A673 (cell line): ENCODE measurements around the gene TIMM10B. TPM values are rescaled to one million over a fixed set of nuclear protein-coding genes. Genes with fewer than 3 reads are reported as not detected.

Experiments used
- BruUV-seq: library from RNA; stranded (reverse); fragments of 400-500 nt; replicated peaks from 2 replicates; lab custom pipeline; 2021; lab: Mats Ljungman, UMichigan
- CTCF ChIA-PET: fragments of 300-600 bp; sonication (Branson Sonifier 250); formaldehyde crosslinking; loops from one replicate; lab custom pipeline; 2022; ENCODE audit warnings: antibody characterized with exemption; lab: Charles Lee
- POLR2A ChIA-PET: fragments of 300-600 bp; sonication (Branson Sonifier 250); formaldehyde crosslinking; loops from one replicate; lab custom pipeline; 2022; ENCODE audit warnings: antibody characterized with exemption; ENCODE audit not compliant: low non-redundant PET; lab: Charles Lee
- DNase-seq: peaks from one replicate; pipeline ENCODE4 v3.0.0-alpha.2; 2015; ENCODE audit warnings: low spot score
- H3K27ac ChIP-seq: fragments of 200-600 bp; sonication (generic); 2 replicates; pipeline ENCODE4 v1.5.1; 2016; ENCODE audit warnings: mixed run types, low read depth, mild to moderate bottlenecking, mixed read lengths, antibody characterized with exemption, low read length; ENCODE audit not compliant: poor library complexity, severe bottlenecking
- H3K27me3 ChIP-seq: fragments of 200-600 bp; sonication (generic); replicated peaks from 2 replicates; pipeline ENCODE4 v1.6.1; 2017; ENCODE audit warnings: mixed run types, low read depth, mild to moderate bottlenecking, mixed read lengths, antibody characterized with exemption, low read length; ENCODE audit not compliant: insufficient read depth, poor library complexity
- H3K36me3 ChIP-seq: fragments of 200-600 bp; sonication (generic); 2 replicates; pipeline ENCODE4 v1.6.1; 2016; ENCODE audit warnings: mixed run types, mild to moderate bottlenecking, mixed read lengths, antibody characterized with exemption, low read length; ENCODE audit not compliant: insufficient read depth, poor library complexity, severe bottlenecking
- H3K4me1 ChIP-seq: fragments of 200-600 bp; sonication (generic); 2 replicates; pipeline ENCODE4 v1.6.1; 2017; ENCODE audit warnings: mixed run types, mild to moderate bottlenecking, mixed read lengths, antibody characterized with exemption, low read length; ENCODE audit not compliant: insufficient read depth, poor library complexity, severe bottlenecking
- H3K4me3 ChIP-seq: fragments of 200-600 bp; sonication (generic); 2 replicates; pipeline ENCODE4 v1.5.1; 2016; ENCODE audit warnings: low read depth, mixed run types, mild to moderate bottlenecking, mixed read lengths, low read length; ENCODE audit not compliant: poor library complexity, severe bottlenecking
- H3K9me3 ChIP-seq: fragments of 200-600 bp; sonication (generic); 2 replicates; pipeline ENCODE4 v1.6.1; 2016; ENCODE audit warnings: mixed run types, low read depth, mild to moderate bottlenecking, mixed read lengths, antibody characterized with exemption, low read length; ENCODE audit not compliant: poor library complexity, severe bottlenecking
- EZH2 ChIP-seq: fragments of 200-600 bp; sonication (generic); IDR thresholded peaks from 2 replicates; pipeline ENCODE4 v1.6.1; 2017; ENCODE audit warnings: borderline replicate concordance, low read depth, mild to moderate bottlenecking, mixed read lengths, antibody characterized with exemption, low read length; ENCODE audit not compliant: poor library complexity, severe bottlenecking
- intact Hi-C: fragments of 100-400 bp; cut with micrococcal nuclease; formaldehyde crosslinking; loops from one replicate; pipeline ENCODE4 v1.10.0; 2022; ENCODE audit not compliant: unreplicated experiment
- total RNA-seq: library from RNA; stranded (reverse); gene quantifications from 2 replicates; pipeline ENCODE4 v1.2.3, GENCODE V29; 2021
- TF ChIP-seq, protein P1 (sequence below): fragments of 300-800, 200-600 bp; sonication (generic); conservative IDR thresholded peaks from 2 replicates; pipeline ENCODE4 v1.5.1; 2017; ENCODE audit warnings: low read depth, mild to moderate bottlenecking, antibody characterized with exemption, low read length, moderate library complexity, mixed read lengths

TIMM10B gene
- total RNA-seq, 1 experiment from 2014 or later, result 40.3 TPM

DNA sequence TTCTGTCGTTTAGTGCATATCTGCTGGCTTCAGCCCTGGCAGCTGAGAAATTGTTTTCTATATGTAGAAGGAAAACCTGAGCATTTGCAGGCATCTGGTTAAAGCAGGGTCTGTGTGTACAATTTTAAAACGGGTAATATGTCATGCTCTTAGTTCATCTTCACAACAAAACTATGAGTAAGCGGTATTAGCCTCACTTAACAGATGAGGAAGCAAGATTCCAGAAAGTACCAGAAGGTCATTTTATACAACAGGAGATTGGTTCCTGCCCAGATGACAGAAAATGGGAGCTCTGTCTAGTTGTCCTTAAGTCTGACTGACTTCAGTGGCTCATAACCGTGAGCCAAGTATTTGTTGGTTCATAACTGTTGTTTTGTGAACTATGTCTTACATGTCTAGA lies 1.1 kb downstream of the TIMM10B start:
- peak overlapping the region; percentile 97 for H3K27ac ChIP-seq
- H3K4me1 ChIP-seq, result peaks cover 9% of the 10 kb centered on the region
- intact Hi-C loops, result loop anchor here (5.0 kb wide), 1 partner anchor 125 kb away; no protein-coding TSS in a partner anchor
- POLR2A ChIA-PET, result no interaction called here
- peaks cover 73% of the 10 kb centered on the region for H3K36me3 ChIP-seq
- peak overlapping the region; percentile 88 for H3K4me3 ChIP-seq
- TF ChIP-seq, protein P1, sequence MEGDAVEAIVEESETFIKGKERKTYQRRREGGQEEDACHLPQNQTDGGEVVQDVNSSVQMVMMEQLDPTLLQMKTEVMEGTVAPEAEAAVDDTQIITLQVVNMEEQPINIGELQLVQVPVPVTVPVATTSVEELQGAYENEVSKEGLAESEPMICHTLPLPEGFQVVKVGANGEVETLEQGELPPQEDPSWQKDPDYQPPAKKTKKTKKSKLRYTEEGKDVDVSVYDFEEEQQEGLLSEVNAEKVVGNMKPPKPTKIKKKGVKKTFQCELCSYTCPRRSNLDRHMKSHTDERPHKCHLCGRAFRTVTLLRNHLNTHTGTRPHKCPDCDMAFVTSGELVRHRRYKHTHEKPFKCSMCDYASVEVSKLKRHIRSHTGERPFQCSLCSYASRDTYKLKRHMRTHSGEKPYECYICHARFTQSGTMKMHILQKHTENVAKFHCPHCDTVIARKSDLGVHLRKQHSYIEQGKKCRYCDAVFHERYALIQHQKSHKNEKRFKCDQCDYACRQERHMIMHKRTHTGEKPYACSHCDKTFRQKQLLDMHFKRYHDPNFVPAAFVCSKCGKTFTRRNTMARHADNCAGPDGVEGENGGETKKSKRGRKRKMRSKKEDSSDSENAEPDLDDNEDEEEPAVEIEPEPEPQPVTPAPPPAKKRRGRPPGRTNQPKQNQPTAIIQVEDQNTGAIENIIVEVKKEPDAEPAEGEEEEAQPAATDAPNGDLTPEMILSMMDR, result no peak
- TF ChIP-seq EZH2, result no peak
- CTCF ChIA-PET, result interaction anchor here (1.0 kb wide), 1 partner anchor 12 kb away, joined by 3 read pairs; no protein-coding TSS in a partner anchor
- no peaks in the 10 kb centered on the region for H3K27me3 ChIP-seq
- H3K9me3 ChIP-seq, result no peaks in the 10 kb centered on the region
- no TSS peak for BruUV-seq
- DNase-seq, result no peak

DNA sequence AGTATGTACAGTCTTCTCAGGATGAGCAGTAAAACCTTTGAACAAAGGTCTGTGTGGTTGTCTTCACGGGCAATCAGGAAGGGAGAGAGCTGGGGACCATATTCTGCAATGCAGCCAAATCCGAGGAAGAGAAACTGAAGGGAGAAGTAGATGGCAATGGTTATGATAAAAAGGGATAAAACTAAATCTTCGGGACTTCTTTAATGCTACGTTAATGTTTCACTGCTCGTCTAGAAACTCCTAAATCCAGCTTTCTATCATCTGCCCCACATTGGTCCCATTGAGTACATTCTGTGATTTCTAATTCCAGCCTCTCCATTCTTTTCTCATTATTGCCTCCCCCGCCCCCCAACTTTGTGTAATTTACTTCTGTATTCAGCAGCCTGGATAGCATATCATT lies 1.7 kb downstream of the TIMM10B start:
- POLR2A ChIA-PET, result no interaction called here
- peaks cover 74% of the 10 kb centered on the region for H3K36me3 ChIP-seq
- no peak overlapping the region for H3K27ac ChIP-seq
- no TSS peak for BruUV-seq
- H3K27me3 ChIP-seq, result no peaks in the 10 kb centered on the region
- intact Hi-C loops, result loop anchor here (5.0 kb wide), 1 partner anchor 124 kb away; no protein-coding TSS in a partner anchor
- no peak overlapping the region for H3K4me3 ChIP-seq
- no peak for TF ChIP-seq EZH2
- TF ChIP-seq, protein P1, result no peak
- no peaks in the 10 kb centered on the region for H3K9me3 ChIP-seq
- H3K4me1 ChIP-seq, result peaks cover 9% of the 10 kb centered on the region
- DNase-seq, result no peak
- CTCF ChIA-PET, result no interaction called here

DNA sequence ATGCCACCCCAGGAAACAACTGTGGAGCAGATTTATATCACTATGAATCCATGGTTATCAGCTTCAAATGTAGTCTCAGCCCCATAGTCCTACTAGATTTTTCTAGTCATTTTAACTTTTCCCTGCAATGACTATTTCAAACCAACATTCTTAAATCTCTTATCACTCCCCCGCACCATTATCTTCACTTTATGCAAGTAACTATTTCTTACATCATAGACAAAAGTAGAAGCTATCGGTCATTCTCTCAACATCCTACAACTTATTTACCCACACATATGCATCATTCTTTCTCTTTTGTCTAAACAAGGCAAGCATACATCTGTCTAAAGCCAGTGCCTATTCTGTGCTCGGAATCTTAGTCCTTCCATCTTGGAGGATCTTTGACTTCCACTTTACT lies 4.4 kb downstream of the TIMM10B start:
- no peak overlapping the region for H3K27ac ChIP-seq
- no peak for DNase-seq
- H3K4me3 ChIP-seq, result no peak overlapping the region
- ChIA-PET CTCF (no interaction called here), POLR2A (no interaction called here)
- intact Hi-C loops, result no loop called here
- H3K4me1 ChIP-seq, result peaks cover 9% of the 10 kb centered on the region
- no peak for TF ChIP-seq EZH2
- TF ChIP-seq, protein P1, result no peak
- H3K27me3 ChIP-seq, result no peaks in the 10 kb centered on the region
- no peaks in the 10 kb centered on the region for H3K9me3 ChIP-seq
- BruUV-seq, result no TSS peak
- peaks cover 55% of the 10 kb centered on the region for H3K36me3 ChIP-seq
